Testis (tissue), 2 donors: ENCODE results near the gene CCM2.

Source experiments
- POLR2A ChIP-seq: fragments of 450-650 bp; IDR thresholded peaks from one replicate; pipeline ENCODE4 v1.6.1; 2017; ENCODE audit warnings: antibody characterized with exemption, mild to moderate bottlenecking, moderate library complexity
- TF ChIP-seq, protein P1 (sequence below), 3 experiments: fragments of 450-650 bp in 2 of 3; fragments of 200-600 bp in 1 of 3; sonication (generic) in 1 of 3; IDR thresholded peaks; one replicate each; pipeline ENCODE4 v1.5.1; 2016 to 2019; ENCODE audit warnings: antibody characterized with exemption in 3 of 3, mild to moderate bottlenecking in 2 of 3, moderate library complexity in 1 of 3

DNA sequence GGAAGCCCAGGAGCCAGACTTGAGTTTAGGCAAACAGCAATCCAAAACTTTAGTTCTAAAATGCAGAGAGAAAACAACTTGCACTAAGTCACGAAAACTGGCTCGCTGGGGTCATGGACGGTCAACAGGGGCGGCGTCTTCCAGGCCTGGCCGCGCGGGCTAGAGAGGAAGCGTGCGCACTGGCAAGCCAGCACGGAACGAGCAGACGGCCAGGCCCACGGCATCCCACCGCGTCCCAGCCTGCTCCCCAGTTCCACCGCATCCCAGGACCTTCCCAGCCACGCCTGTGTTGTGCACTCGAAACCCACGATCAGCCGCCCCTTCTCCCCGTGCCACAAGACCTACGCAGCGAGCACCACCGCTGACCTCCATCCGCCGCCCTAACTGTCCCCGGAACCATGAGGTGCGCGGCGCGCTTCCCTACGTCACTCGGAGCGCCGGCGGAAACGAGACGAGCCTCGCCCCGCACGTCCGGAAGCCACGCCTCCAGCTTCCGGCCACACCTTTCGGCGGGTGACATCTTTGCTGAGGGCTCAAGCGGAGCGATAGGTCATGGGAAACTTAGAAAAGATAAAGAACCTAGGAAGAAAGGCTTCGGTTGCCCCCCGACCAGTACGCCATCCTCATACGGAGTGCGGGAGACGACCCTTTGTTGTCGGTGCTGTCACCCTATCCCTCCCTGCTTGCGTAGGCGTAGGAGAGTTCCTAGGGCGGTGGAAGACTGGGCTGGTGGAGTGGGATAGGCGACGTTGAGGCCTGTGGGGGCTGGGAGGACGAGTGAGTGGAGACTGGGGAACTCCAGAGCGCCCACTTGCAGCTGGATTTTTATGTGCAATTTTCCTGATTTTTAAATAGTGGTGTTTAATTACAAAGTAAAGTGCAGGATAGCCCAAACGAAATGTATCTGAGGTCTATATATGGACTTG lies 111.6 kb downstream of the CCM2 start, which contains the start of gene TBRG4:
- TF ChIP-seq, protein P1, sequence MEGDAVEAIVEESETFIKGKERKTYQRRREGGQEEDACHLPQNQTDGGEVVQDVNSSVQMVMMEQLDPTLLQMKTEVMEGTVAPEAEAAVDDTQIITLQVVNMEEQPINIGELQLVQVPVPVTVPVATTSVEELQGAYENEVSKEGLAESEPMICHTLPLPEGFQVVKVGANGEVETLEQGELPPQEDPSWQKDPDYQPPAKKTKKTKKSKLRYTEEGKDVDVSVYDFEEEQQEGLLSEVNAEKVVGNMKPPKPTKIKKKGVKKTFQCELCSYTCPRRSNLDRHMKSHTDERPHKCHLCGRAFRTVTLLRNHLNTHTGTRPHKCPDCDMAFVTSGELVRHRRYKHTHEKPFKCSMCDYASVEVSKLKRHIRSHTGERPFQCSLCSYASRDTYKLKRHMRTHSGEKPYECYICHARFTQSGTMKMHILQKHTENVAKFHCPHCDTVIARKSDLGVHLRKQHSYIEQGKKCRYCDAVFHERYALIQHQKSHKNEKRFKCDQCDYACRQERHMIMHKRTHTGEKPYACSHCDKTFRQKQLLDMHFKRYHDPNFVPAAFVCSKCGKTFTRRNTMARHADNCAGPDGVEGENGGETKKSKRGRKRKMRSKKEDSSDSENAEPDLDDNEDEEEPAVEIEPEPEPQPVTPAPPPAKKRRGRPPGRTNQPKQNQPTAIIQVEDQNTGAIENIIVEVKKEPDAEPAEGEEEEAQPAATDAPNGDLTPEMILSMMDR (IDR thresholded peaks at IDR 0.05), result peak in 2 of 3 experiments; percentile 10 to 29
- peak; percentile 49 for TF ChIP-seq POLR2A
